COLO668 (cell line): ENCODE measurements around the gene PHYHD1.
A peak's percentile ranks its signal among the peaks of the same experiment; 100 is the strongest.

Source experiments
- DNase-seq: peaks from one replicate; lab custom pipeline; 2025; ENCODE audit not compliant: unreplicated experiment; lab: John Stamatoyannopoulos, UW

PHYHD1 gene

GRCh38 chr9:128899566-128900322, 21.0 kb upstream of the PHYHD1 start:
- DNase-seq: no peak

DNA sequence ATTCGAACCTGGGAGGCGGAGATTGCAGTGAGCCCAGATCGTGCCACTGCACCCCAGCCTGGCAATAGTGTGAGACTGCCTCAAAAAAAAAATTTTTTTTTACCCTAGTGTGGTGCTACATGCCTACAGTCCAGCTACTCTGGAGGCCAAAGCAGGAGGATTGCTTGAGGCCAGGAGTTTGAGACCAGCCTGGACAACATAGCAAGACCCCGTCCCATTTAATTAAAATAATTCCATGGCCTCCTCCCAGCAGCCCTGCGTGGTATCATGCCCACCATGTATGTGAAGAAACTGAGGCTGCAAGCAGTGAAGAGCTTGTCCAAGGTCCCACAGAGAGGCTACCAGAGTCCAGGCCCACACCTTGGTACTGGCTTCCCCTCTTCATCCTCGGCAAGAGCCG, 19.4 kb upstream of the PHYHD1 start:
- DNase-seq: no peak

- no peak for DNase-seq
Observed at GRCh38 chr9:128901822-128902221, 19.0 kb upstream of the PHYHD1 start.

- DNase-seq: peak; percentile 86
Observed at GRCh38 chr9:128902351-128903078, 18.3 kb upstream of the PHYHD1 start.

DNA sequence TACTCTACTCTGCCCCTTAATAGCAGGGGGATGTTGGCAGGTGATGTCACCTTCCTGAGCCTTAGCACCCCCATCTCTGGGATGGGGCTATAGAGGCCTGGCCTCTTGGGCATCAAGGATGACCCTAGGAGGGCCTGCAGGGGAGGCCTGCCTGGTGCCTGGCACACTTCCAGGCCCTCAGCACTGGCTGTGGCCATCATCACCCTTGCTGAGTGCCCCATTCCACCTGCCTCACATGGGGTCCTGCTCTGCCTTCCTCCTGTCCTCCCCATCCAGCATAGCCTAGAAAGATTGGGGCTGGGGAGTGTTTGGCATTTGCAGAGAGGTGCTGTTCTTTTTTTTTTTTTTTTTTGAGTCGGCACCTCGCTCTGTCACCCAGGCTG, 17.7 kb upstream of the PHYHD1 start:
- DNase-seq: no peak

DNA sequence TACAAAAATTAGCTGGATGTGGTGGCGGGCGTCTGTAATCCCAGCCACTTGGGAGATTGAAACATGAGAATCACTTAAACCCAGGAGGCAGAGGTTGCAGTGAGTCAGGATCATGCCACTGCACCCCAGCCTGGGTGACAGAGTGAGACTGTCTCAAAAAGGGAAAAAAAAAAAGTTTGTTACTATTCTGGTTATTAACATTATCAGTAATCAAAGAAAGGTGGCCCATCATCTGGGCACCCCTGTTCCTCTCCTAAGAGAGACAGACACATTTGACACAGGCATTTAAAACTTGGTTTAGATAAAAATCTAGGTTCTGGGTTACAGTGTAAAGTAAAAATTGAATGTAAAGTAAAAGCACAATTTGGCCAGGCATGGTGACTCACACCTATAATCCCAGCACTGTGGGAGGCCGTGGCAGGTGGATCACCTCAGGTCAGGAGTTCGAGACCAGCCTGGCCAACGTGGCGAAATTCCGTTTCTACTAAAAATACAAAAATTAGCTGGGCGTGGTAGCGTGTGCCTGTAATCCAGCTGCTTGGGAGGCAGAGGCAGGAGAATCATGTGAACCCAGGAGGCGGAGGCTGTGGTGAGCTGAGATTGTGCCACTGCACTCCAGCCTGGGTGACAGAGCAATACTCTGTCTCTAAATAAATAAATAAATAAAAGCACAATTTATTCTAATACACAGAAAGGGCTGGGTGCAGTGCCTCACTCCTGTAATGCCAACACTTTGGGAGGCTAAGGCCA, 16.7 kb upstream of the PHYHD1 start:
- no peak for DNase-seq

DNA sequence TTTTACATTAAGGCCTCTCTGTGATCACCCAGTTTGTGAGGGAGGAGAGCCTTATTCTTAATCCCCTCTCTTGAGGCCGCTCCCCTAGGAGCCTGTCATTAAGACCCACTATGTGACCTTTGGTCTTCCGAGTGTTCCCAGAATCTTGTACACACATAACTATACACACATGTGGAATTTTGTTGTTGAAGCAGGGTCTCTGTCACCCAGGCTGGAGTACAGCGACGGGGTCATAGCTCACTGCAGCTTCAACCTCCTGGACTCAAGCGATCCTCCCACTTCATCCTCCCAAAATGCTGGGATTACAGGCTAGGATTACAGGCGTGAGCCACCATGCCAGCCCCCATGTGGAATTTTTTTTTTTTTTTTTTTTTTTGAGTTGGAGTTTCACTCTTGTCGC, 14.8 kb upstream of the PHYHD1 start:
- DNase-seq: no peak

DNA sequence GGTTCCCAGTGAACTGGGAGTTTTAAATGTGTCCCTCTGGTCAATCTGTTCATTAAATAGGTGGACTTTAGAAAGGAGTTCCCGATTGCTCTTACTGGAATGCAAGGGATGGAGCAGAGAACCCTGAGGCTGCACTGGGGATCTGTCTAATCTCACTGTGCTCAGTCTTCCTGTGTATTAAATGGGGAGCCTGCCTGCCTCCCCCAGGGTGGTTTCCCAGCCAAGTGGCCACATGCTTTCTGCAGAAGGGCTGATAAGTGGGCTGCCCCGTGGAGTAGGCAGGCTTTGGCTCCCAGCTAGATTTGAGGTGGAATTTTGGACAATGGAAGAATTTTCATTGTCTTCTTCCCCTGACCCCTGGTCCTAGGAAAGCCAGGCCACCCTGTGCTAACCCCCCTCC, 14.0 kb upstream of the PHYHD1 start:
- no peak for DNase-seq

DNA sequence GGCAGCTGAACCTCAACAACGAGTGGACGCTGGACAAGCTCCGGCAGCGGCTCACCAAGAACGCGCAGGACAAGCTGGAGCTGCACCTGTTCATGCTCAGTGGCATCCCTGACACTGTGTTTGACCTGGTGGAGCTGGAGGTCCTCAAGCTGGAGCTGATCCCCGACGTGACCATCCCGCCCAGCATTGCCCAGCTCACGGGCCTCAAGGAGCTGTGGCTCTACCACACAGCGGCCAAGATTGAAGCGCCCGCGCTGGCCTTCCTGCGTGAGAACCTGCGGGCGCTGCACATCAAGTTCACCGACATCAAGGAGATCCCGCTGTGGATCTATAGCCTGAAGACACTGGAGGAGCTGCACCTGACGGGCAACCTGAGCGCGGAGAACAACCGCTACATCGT, 12.4 kb upstream of the PHYHD1 start:
- DNase-seq: no peak

DNA sequence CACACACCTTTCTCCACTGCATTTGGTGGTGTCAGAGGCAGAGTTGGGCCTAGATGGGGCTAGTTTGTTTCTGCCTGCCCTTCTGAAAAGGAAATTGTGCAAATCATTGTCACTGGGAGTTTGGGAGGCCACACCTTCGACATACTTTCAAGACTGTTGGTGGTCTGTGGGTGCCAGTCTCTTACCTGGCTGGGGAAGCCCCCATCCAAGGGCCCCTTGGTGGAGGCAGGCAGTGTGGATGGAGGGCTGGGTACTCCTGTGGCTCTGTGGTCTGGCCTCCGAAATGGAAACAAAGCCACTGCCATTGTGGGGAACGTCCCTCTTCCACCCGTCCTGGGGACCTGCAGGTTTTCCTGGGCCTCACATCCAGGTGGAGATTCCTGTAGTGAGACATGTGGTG, 10.9 kb upstream of the PHYHD1 start:
- no peak for DNase-seq

DNA sequence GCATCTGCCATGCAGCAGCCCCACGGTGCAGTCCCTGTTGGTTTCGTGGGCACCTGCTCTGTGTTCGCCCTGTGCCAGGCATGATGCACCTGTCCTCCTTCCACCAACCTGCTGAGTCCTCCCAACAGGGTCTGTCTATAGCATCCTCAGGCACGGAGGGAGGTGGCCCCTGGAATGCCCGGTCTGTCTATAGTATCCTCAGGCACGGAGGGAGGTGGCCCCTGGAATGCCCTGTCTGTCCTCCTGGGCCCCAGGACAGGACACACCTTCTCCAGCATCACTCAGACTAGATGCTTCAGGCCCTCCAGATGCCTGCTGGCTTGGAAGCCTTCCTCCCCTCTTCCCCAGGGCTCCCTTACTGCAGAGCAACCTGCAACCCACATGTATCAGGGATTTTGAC, 9.9 kb upstream of the PHYHD1 start:
- no peak for DNase-seq

- no peak for DNase-seq
Observed at GRCh38 chr9:128911529-128912035, 9.2 kb upstream of the PHYHD1 start.

DNA sequence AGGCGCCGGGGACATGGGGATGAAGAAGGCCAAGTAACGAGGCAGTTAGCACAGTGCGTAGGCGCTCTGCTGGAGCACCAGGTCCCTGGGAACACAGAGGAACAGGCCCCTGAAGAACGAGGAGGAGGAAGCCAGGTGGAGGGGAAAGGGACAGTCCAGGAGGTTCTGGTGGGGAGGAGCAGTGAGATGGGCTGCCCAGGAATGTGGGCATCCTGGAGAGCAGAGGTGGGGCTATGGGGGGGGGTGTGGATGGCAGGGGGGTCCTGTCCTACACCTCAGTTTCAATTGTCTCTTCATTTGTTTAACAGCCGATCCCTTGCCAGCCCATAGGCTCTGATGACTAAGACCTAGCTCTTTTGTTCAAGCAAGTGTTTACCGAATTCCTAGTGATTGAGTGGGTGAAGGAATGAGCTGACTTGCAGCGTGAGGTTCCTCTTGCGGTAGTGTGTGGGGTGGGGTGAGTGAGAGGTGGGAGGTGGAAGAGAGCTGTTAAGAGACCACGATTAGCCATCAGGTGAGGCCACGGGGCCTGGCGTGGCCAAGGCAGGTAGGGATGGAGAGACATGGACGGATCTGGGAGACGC, 8.4 kb upstream of the PHYHD1 start:
- DNase-seq: no peak

GRCh38 chr9:128913048-128913900, 7.5 kb upstream of the PHYHD1 start:
- no peak for DNase-seq

DNA sequence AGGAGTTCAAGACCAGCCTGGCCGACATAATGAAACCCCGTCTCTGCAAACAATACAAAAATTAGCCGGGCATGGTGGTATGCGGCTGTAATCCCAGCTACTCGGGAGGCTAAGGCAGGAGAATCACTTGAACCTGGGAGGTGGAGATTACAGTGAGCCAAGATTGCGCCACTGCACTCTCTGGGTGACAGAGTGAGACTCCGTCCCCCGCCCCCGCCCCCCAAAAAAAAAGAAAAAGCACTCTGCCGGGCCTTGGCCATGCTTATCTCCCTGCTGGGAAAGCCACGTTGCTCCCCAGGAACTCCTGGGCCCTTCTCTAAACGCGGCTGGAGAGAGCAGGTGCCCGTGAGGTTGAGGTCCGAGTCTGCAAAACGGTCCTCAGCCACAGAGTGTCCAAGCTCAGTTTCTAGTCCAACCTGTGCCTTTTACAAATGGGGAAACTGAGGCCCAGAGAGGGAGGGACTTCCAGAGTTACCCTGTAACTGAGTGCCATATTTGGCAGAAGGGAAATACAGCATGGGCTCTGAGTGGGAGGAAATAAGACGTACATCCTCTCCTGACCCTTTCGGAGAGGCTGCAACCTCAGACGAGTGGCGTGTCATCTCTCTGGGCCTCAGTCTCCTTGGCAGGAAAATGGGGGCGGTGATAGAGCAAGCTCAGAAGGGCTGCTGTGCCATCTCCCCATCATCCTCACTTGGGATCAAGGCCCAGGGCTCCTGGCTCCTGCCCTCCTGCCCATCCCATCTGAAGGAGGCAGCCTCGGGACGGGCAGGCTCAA, 6.6 kb upstream of the PHYHD1 start:
- DNase-seq: no peak

DNA sequence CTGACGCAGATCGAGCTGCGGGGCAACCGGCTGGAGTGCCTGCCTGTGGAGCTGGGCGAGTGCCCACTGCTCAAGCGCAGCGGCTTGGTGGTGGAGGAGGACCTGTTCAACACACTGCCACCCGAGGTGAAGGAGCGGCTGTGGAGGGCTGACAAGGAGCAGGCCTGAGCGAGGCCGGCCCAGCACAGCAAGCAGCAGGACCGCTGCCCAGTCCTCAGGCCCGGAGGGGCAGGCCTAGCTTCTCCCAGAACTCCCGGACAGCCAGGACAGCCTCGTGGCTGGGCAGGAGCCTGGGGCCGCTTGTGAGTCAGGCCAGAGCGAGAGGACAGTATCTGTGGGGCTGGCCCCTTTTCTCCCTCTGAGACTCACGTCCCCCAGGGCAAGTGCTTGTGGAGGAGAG, 4.6 kb upstream of the PHYHD1 start:
- no peak for DNase-seq

- no peak for DNase-seq
Observed at GRCh38 chr9:128916745-128917144, 4.0 kb upstream of the PHYHD1 start.

GRCh38 chr9:128917151-128917849, 3.5 kb upstream of the PHYHD1 start:
- no peak for DNase-seq

DNA sequence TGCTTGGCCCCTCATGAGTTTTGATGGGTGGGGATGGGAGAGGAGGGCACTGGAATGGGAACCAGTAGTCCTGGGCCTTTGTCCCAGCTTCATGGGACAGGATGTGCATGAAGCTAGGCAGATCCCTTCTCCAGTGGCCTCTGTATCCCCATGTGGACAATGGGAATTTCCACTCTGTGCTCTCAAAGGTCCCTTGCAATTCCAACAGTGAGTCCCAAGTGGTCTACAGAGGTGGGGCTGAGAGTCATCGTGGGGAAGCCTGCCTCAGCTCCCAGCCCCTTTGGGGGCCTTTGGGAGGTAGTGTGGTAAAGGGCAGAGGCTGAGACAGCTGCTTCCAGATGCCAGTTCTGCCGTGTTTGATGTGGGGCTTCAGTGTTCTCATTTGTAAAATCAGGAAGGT, 1.9 kb upstream of the PHYHD1 start:
- DNase-seq: no peak
